Measurements from ENCODE around the gene GNAQ. TPM values are rescaled to one million over a fixed set of nuclear protein-coding genes. Genes with fewer than 3 reads are reported as not detected.

The GNAQ gene
- polyA plus RNA-seq, 1 of the 3 experiments (the other 2 are of a cell fraction) = 20.9 TPM

- no peak for TF ChIP-seq MXI1 (IDR thresholded peaks at IDR 0.05; ENCODE audit: low read depth, low read length)
- TF ChIP-seq TAF1 (IDR thresholded peaks at IDR 0.05; ENCODE audit: borderline replicate concordance, low read depth, low read length) = no peak
- TF ChIP-seq RAD21 (IDR thresholded peaks at IDR 0.05; ENCODE audit: low read length) = peak; percentile 77
- no peak for TF ChIP-seq JUND (IDR thresholded peaks at IDR 0.05)
- TF ChIP-seq SMC3 (IDR thresholded peaks at IDR 0.05; ENCODE audit: low read depth, low read length) = peak; percentile 68
- 0 out of 2 replicates have a peak, but pooled peaks have one; percentile 14 for TF ChIP-seq REST (IDR thresholded peaks at IDR 0.05; ENCODE audit: low read depth, low read length)
- TF ChIP-seq CTCF (IDR thresholded peaks at IDR 0.05) = peak; percentile 76
- no peak for TF ChIP-seq MEF2A (IDR thresholded peaks at IDR 0.05; ENCODE audit: borderline replicate concordance, low read depth)
- no peak for TF ChIP-seq FOXJ3 (CRISPR knock-in tag; IDR thresholded peaks at IDR 0.05)
- TF ChIP-seq RFX5 (IDR thresholded peaks at IDR 0.05; ENCODE audit: low read length) = no peak
- Histone ChIP-seq H3K4me2 (peak overlapping the region; percentile 55; the same call in 1 of the 2 replicates), H3K9ac (no peak overlapping the region), H3K36me3 (replicated peaks in 1 of 2; ENCODE audit: control insufficient read depth in 1 of 2, insufficient read depth in 2 of 2, low read length in 1 of 2) (peaks cover 0 to 3% of the 10 kb centered on the region in 2 experiments), H3F3A (replicated peaks; ENCODE audit: insufficient read depth) (peaks cover 13% of the 10 kb centered on the region), H3K27me3 (ENCODE audit: insufficient read depth) (no peaks in the 10 kb centered on the region), H3K79me2 (ENCODE audit: insufficient read depth) (peaks cover 98% of the 10 kb centered on the region), H3K4me1 (ENCODE audit: control insufficient read depth in 1 of 2, insufficient read depth in 2 of 2, low read depth in 1 of 2, low read length in 1 of 2) (peaks cover 10 to 41% of the 10 kb centered on the region in 2 experiments; a peak in 3 of 4 replicates), H4K20me1 (ENCODE audit: insufficient read depth) (peaks cover 40% of the 10 kb centered on the region), H3K9me3 (no peaks in the 10 kb centered on the region), H3K4me3 (ENCODE audit: low read depth in 2 of 2, low read length in 1 of 2) (peak overlapping the region in 1 of 2 experiments; percentile 20; a peak in 1 of 4 replicates), H3K9me2 (no peaks in the 10 kb centered on the region), H3K27ac (ENCODE audit: low read depth in 2 of 2, low read length in 1 of 2) (peak overlapping the region; percentile 5 to 42; a peak in 2 of 4 replicates), H2AFZ (ENCODE audit: low read depth) (no peak overlapping the region)
- peak; percentile 25 for DNase-seq
- CTCF ChIA-PET = interaction anchor here (0.6 to 5.0 kb wide), 22 partner anchors 9 to 544 kb away, joined by 3 to 41 read pairs (median 4); no protein-coding TSS in a partner anchor
- 66% methylated on average over 3 of the region's 4 CpGs for WGBS (ENCODE audit: low lambda C conversion rate)
- POLR2A ChIA-PET = no interaction called here
Measured at GRCh38 chr9:77977210-77977611, 54.4 kb downstream of the GNAQ start.

- H3K4me1 ChIP-seq (ENCODE audit: control insufficient read depth in 1 of 2, insufficient read depth in 2 of 2, low read depth in 1 of 2, low read length in 1 of 2) = peaks cover 4 to 28% of the 10 kb centered on the region in 2 experiments; a peak in 3 of 4 replicates
- no peaks in the 10 kb centered on the region for H3K27me3 ChIP-seq (ENCODE audit: insufficient read depth)
- H3K9ac ChIP-seq = no peak overlapping the region
- no peak overlapping the region for H2AFZ ChIP-seq (ENCODE audit: low read depth)
- POLR2A ChIA-PET = no interaction called here
- H3K27ac ChIP-seq (ENCODE audit: low read depth in 2 of 2, low read length in 1 of 2) = no peak overlapping the region
- H3K36me3 ChIP-seq (replicated peaks in 1 of 2; ENCODE audit: control insufficient read depth in 1 of 2, insufficient read depth in 2 of 2, low read length in 1 of 2) = peaks cover 0 to 3% of the 10 kb centered on the region in 2 experiments
- H3K9me3 ChIP-seq = no peaks in the 10 kb centered on the region
- no peaks in the 10 kb centered on the region for H3K9me2 ChIP-seq
- no peak for DNase-seq
- CTCF ChIA-PET = interaction anchor here (1.2 to 5.0 kb wide), 6 partner anchors 10 to 79 kb away, joined by 3 to 41 read pairs (median 10); no protein-coding TSS in a partner anchor
- H3K79me2 ChIP-seq (ENCODE audit: insufficient read depth) = peaks cover 98% of the 10 kb centered on the region
- 99% methylated on average over 5 of the region's 5 CpGs for WGBS (ENCODE audit: low lambda C conversion rate)
- peaks cover 30% of the 10 kb centered on the region for H4K20me1 ChIP-seq (ENCODE audit: insufficient read depth)
- H3K4me3 ChIP-seq (ENCODE audit: low read depth in 2 of 2, low read length in 1 of 2) = no peak overlapping the region
- H3K4me2 ChIP-seq = no peak overlapping the region
- H3F3A ChIP-seq (replicated peaks; ENCODE audit: insufficient read depth) = peaks cover 4% of the 10 kb centered on the region
- TF ChIP-seq NFIC (IDR thresholded peaks at IDR 0.05; ENCODE audit: borderline replicate concordance) = no peak
- no peak for TF ChIP-seq PBX3 (IDR thresholded peaks at IDR 0.05)
- no peak for TF ChIP-seq GATA2 (CRISPR knock-in tag; IDR thresholded peaks at IDR 0.05)
- no peak for TF ChIP-seq USF1 (IDR thresholded peaks at IDR 0.05; ENCODE audit: borderline replicate concordance, low read depth)
- TF ChIP-seq MAX (IDR thresholded peaks at IDR 0.05; ENCODE audit: low read depth) = no peak
- no peak for TF ChIP-seq TCF12 (IDR thresholded peaks at IDR 0.05)
- TF ChIP-seq NRF1 (IDR thresholded peaks at IDR 0.05; ENCODE audit: low read depth, low read length) = no peak
- TF ChIP-seq FOSL2 (IDR thresholded peaks at IDR 0.05; ENCODE audit: borderline replicate concordance, low read depth) = no peak
- no peak for TF ChIP-seq EP300 (IDR thresholded peaks at IDR 0.05; ENCODE audit: borderline replicate concordance in 1 of 2, low read depth in 1 of 2, low read length in 1 of 2)
- TF ChIP-seq RAD21 (IDR thresholded peaks at IDR 0.05; ENCODE audit: low read length) = no peak
Measured at GRCh38 chr9:77975806-77976205, 55.8 kb downstream of the GNAQ start.

Data from SK-N-SH (cell line).